Gastrocnemius medialis (tissue), 4 donors: ENCODE data around the gene RASSF5. TPM values are rescaled to one million over a fixed set of nuclear protein-coding genes. Genes with fewer than 3 reads are reported as not detected.

ENCODE experiments used
- ATAC-seq, 2 donors: fragments of 150-250 bp; one replicate each; pipeline ENCODE4 v1.9.1; 2016
- DNase-seq, 2 donors: peaks; one replicate each; pipeline ENCODE4 v3.0.0-alpha.2; 2019
- H3K27ac ChIP-seq, 4 donors: fragments of 200-600 bp; sonication (generic); 1 replicate in 1 of 4; 2 replicates in 3 of 4; pipeline ENCODE4 v1.5.1; 2016 to 2018; ENCODE audit warnings: mild to moderate bottlenecking in 2 of 4, moderate library complexity in 1 of 4
- H3K27me3 ChIP-seq, 3 donors: fragments of 200-600 bp; sonication (generic) in 2 of 3; 1 replicate in 1 of 3; 2 replicates in 2 of 3; pipeline versions ENCODE4 v1.5.1 to v1.6.0; 2016 to 2019; ENCODE audit warnings: mild to moderate bottlenecking in 1 of 3, moderate library complexity in 1 of 3
- H3K36me3 ChIP-seq, 2 donors: fragments of 200-600 bp; sonication (generic) in 1 of 2; one replicate each; pipeline ENCODE4 v1.5.1; 2017 to 2018
- H3K4me1 ChIP-seq, 2 donors: fragments of 200-600 bp; sonication (generic) in 1 of 2; one replicate each; pipeline ENCODE4 v1.5.1; 2016 to 2017; ENCODE audit warnings: mild to moderate bottlenecking in 2 of 2
- H3K4me3 ChIP-seq, 4 donors: fragments of 200-600 bp; sonication (generic) in 3 of 4; 1 replicate in 1 of 4; 2 replicates in 3 of 4; pipeline ENCODE4 v1.5.1; 2016 to 2019; ENCODE audit warnings: mild to moderate bottlenecking in 2 of 4
- H3K9me3 ChIP-seq, 3 donors: fragments of 200-600 bp; sonication (generic) in 2 of 3; 1 replicate in 1 of 3; 2 replicates in 2 of 3; pipeline ENCODE4 v1.5.1; 2016 to 2019
- POLR2A ChIP-seq, 2 donors: fragments of 450-650 bp; IDR thresholded peaks; one replicate each; pipeline ENCODE4 v1.6.1; 2017; ENCODE audit warnings: antibody characterized with exemption in 2 of 2, mild to moderate bottlenecking in 2 of 2, moderate library complexity in 2 of 2
- in situ Hi-C, 4 donors: fragments of 200-750 bp; cut with MboI; loops; one replicate each; pipeline versions ENCODE4 v1.15.0 to v1.8.0; 2017; ENCODE audit warnings: low sequenced_read_pairs in 4 of 4
- intact Hi-C: fragments of 100-400 bp; cut with DNase I; formaldehyde crosslinking; loops from one replicate; pipeline ENCODE4 v1.15.1; 2023; ENCODE audit warnings: low total_unique reads
- total RNA-seq, 4 donors: library from RNA; depleted of rRNA; stranded (reverse); fragments of >200 nt; gene quantifications; one replicate each; pipeline versions ENCODE4 v1.1.0 to v1.2.3, GENCODE V29; 2016
- TF ChIP-seq, protein P1 (sequence below), 5 experiments: fragments of 450-650 bp in 3 of 5; fragments of 200-600 bp in 2 of 5; sonication (generic) in 2 of 5; IDR thresholded peaks in 4 of 5; conservative IDR thresholded peaks in 1 of 5; 1 replicate in 4 of 5; 2 replicates in 1 of 5; pipeline ENCODE4 v1.5.1; 2016 to 2019; ENCODE audit warnings: antibody characterized with exemption in 5 of 5, mild to moderate bottlenecking in 3 of 5, moderate library complexity in 3 of 5

The RASSF5 gene
- total RNA-seq, 4 donors from 2014 or later: 5.9 to 15.9 (median 9.4) TPM

DNA sequence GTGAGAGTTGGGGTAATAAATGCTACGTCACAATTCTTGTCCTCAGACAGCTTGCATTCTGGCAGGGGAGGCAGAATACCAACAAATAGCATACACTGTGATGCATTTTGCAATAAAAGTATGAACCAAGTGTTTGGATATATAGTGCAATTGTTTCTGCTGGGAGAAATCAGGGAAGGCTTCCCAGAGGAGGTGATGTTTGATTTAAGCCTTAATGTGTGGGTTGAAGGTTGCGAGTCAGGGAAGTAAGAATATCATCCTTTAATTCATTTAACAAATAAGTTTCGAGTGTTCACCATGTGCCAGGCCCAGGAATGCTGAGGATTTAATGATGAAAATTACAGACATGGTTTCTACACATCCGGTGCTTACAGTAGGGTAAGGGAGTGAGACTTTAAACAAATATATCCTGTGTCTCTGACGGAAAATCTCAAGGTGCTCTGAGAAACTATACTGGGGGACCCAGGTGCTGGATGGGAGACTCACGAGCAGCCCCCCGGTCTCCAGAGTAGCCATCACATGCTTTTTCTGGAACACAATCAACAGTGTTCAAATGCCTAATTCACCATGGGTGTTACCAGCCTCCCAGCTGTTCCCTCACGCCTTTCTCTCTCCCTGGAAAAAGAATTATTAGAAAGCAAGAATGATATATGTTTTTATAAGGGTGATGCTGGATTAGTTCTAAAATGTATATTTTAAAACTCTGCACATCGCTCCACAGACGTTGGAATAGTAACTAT is 31.7 kb downstream of the RASSF5 start:
- ATAC-seq (no peak), DNase-seq (no peak)
- Histone ChIP-seq H3K27me3 (no peaks in the 10 kb centered on the region), H3K4me3 (no peak overlapping the region), H3K9me3 (no peaks in the 10 kb centered on the region), H3K27ac (no peak overlapping the region), H3K4me1 (no peaks in the 10 kb centered on the region), H3K36me3 (no peaks in the 10 kb centered on the region)
- TF ChIP-seq, protein P1, sequence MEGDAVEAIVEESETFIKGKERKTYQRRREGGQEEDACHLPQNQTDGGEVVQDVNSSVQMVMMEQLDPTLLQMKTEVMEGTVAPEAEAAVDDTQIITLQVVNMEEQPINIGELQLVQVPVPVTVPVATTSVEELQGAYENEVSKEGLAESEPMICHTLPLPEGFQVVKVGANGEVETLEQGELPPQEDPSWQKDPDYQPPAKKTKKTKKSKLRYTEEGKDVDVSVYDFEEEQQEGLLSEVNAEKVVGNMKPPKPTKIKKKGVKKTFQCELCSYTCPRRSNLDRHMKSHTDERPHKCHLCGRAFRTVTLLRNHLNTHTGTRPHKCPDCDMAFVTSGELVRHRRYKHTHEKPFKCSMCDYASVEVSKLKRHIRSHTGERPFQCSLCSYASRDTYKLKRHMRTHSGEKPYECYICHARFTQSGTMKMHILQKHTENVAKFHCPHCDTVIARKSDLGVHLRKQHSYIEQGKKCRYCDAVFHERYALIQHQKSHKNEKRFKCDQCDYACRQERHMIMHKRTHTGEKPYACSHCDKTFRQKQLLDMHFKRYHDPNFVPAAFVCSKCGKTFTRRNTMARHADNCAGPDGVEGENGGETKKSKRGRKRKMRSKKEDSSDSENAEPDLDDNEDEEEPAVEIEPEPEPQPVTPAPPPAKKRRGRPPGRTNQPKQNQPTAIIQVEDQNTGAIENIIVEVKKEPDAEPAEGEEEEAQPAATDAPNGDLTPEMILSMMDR (IDR thresholded peaks at IDR 0.05 in 4 of 5, conservative IDR thresholded peaks at IDR 0.05 in 1 of 5): no peak
- TF ChIP-seq POLR2A (IDR thresholded peaks at IDR 0.05): no peak
- in situ Hi-C loops: no loop called here
- intact Hi-C loops: no loop called here

GRCh38 chr1:206540044-206540780 is 32.9 kb downstream of the RASSF5 start:
- ATAC-seq: no peak
- Histone ChIP-seq H3K9me3 (no peaks in the 10 kb centered on the region), H3K36me3 (no peaks in the 10 kb centered on the region), H3K27me3 (no peaks in the 10 kb centered on the region), H3K4me3 (no peak overlapping the region), H3K4me1 (no peaks in the 10 kb centered on the region), H3K27ac (no peak overlapping the region)
- intact Hi-C loops (no loop called here), in situ Hi-C loops (loop anchor here in 1 of 4 donors (5.0 kb wide), 1 partner anchor 42 kb away; no protein-coding TSS in a partner anchor)
- no peak for DNase-seq
- no peak for TF ChIP-seq POLR2A (IDR thresholded peaks at IDR 0.05)
- TF ChIP-seq, protein P1 (IDR thresholded peaks at IDR 0.05 in 4 of 5, conservative IDR thresholded peaks at IDR 0.05 in 1 of 5): no peak

DNA sequence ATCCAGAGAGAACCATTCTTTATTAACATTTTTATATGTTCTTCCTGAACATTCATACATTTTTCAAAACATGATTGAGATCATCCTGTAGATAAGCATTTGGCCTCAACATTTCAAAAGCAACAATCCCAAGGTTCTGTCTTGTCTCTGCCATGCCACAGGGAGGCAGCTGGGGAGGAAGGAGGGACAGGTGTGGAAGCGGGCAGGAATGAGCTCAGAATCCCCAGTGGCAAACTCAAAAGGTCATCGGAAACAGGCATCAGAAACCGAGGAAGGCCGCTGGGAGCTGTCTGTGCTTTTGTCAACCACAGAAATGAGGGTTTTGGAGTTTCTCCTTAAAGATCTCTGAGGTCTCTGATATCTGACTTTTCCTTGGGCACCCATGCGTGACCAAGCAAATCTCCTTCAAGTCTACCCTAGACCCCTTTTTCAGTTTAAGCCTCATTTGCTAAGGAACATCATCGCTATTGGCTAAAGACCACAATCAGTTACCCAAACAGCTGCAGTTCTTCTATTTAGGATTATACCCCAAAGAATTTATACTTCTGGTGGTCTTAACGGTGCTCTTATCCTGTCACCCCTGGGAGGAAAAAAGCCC is 34.0 kb downstream of the RASSF5 start:
- Histone ChIP-seq H3K27me3 (no peaks in the 10 kb centered on the region), H3K9me3 (no peaks in the 10 kb centered on the region), H3K36me3 (no peaks in the 10 kb centered on the region), H3K4me1 (no peaks in the 10 kb centered on the region), H3K4me3 (no peak overlapping the region), H3K27ac (no peak overlapping the region)
- no peak for DNase-seq
- no peak for ATAC-seq
- in situ Hi-C loops (loop anchor here in 1 of 4 donors (5.0 kb wide), 1 partner anchor 41 kb away; no protein-coding TSS in a partner anchor), intact Hi-C loops (no loop called here)
- TF ChIP-seq, protein P1 (IDR thresholded peaks at IDR 0.05 in 4 of 5, conservative IDR thresholded peaks at IDR 0.05 in 1 of 5): no peak
- no peak for TF ChIP-seq POLR2A (IDR thresholded peaks at IDR 0.05)

DNA sequence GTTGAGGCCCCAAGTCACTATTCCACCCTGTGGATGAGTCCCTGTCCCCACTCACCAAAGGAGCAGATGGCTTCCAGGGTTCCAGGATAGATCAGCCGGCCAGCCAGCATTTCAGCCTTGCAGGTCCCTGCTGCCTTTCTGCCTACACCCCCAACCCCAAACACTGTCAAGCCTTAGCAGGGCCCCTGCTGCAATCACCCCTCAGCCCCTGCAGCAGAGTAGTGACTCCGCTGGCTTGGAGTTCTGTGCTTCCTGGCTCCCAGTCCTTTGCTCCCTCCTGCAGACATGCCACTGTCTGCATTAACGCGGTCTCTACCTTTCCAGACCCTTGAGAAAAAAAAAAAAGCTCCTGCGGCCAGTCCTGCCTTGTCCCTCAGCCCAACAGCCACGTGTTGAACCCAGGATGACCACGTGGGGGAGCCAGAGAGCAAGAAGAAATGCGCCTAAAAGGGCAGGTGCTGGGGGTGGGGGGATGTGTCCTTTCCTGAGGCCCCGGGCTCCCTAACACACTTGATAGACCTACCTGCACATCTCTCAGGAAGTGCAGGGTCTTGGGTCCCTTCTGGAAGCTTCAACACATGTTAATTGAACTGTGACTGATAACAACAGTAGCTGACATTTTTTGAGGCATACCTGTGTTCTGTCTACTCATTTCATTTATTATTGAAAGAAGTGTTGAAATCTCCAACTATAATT is 37.4 kb downstream of the RASSF5 start:
- peak; percentile 36 to 60 for DNase-seq
- in situ Hi-C loops: loop anchor here in 3 of 4 donors (5.0 kb wide), 1 partner anchor 38 kb away; no protein-coding TSS in a partner anchor
- Histone ChIP-seq H3K27me3 (no peaks in the 10 kb centered on the region), H3K4me3 (no peak overlapping the region), H3K27ac (no peak overlapping the region), H3K9me3 (no peaks in the 10 kb centered on the region), H3K36me3 (no peaks in the 10 kb centered on the region), H3K4me1 (no peaks in the 10 kb centered on the region)
- no peak for TF ChIP-seq POLR2A (IDR thresholded peaks at IDR 0.05)
- TF ChIP-seq, protein P1 (IDR thresholded peaks at IDR 0.05 in 4 of 5, conservative IDR thresholded peaks at IDR 0.05 in 1 of 5): peak; percentile 68 to 88 (median 75)
- intact Hi-C loops: loop anchor here (1.0 to 5.0 kb wide), 2 partner anchors 39 to 52 kb away; no protein-coding TSS in a partner anchor
- peak; percentile 82 to 89 for ATAC-seq
